ENCODE measurements around the gene DCN.

Gene DCN

GRCh38 chr12:91108196-91108755, 74.3 kb downstream of the DCN start:
- Mint-ChIP-seq H3K4me1 (ENCODE audit: low read depth) (no peaks in the 10 kb centered on the region), H3K27ac (no peak overlapping the region), H3K9me3 (ENCODE audit: low read depth) (no peaks in the 10 kb centered on the region), H3K27me3 (peaks cover 9% of the 10 kb centered on the region), H3K4me3 (no peak overlapping the region), H3K36me3 (no peaks in the 10 kb centered on the region)

DNA sequence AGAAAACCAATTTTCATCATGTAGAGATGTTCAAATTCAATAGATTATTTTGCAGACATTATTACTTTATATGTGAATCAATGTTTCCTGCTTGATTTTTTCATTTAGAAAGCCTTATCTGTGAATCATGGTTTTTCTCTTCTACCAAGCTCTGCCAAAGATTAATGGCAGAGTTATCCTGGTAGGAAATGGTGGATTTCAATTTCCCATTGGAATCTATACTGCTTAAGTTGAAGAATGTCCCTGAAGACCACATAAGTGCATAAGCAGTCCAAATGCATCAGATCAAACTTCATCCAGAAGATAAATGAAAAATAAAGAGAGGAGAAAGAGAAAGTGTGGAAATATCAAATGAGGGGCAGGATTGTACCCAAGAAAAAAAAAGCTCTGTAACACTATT, 76.3 kb downstream of the DCN start:
- Mint-ChIP-seq H3K27me3 (peaks cover 9% of the 10 kb centered on the region), H3K4me1 (ENCODE audit: low read depth) (no peaks in the 10 kb centered on the region), H3K36me3 (no peaks in the 10 kb centered on the region), H3K9me3 (ENCODE audit: low read depth) (no peaks in the 10 kb centered on the region), H3K27ac (no peak overlapping the region), H3K4me3 (no peak overlapping the region)

DNA sequence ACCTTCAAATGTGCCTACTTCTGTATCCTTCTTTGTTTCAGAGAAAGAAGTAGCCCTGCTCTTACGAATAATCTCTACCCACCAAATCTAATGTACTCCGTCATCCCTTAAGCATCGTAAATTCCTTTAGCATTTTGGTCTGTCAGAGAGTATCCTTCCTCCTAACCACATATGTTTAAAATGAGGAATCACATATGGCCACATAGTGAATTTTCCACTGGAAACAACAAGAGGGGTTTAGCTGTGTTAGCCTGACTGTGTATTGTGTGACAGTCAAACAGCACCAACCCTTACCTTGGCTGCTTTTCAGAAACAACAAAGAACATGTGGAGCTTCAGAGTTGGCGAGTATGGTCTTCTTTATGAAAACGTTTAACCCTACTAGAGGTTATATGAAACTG, 76.8 kb downstream of the DCN start:
- no peaks in the 10 kb centered on the region for H3K36me3 Mint-ChIP-seq
- H3K27ac Mint-ChIP-seq: no peak overlapping the region
- H3K27me3 Mint-ChIP-seq: peaks cover 9% of the 10 kb centered on the region
- H3K9me3 Mint-ChIP-seq (ENCODE audit: low read depth): no peaks in the 10 kb centered on the region
- H3K4me3 Mint-ChIP-seq: no peak overlapping the region
- H3K4me1 Mint-ChIP-seq (ENCODE audit: low read depth): no peaks in the 10 kb centered on the region

- peaks cover 9% of the 10 kb centered on the region for H3K27me3 Mint-ChIP-seq
- H3K27ac Mint-ChIP-seq: no peak overlapping the region
- no peaks in the 10 kb centered on the region for H3K4me1 Mint-ChIP-seq (ENCODE audit: low read depth)
- H3K9me3 Mint-ChIP-seq (ENCODE audit: low read depth): no peaks in the 10 kb centered on the region
- no peak overlapping the region for H3K4me3 Mint-ChIP-seq
- no peaks in the 10 kb centered on the region for H3K36me3 Mint-ChIP-seq
Observed at GRCh38 chr12:91104812-91105466, 77.7 kb downstream of the DCN start.

DNA sequence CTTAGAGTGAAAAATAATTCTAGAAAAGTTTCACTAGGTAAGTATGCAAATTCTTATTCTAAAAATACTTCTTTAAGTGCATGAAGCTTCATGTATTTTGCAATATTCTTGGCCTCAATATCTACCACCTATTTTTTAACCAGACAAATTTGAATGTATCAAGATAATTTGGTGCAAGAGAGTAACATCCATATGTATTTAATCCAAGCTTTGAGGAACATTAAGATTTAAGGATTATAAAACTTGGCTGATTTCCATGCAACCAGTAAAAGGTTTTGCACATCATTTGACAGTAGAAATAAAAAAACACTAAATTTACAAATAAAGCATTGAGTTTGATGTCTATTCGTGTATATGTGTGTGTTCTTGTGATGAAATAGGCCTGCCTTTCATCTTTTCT, 79.0 kb downstream of the DCN start:
- Mint-ChIP-seq H3K4me1 (ENCODE audit: low read depth) (no peaks in the 10 kb centered on the region), H3K27me3 (peaks cover 6% of the 10 kb centered on the region), H3K27ac (no peak overlapping the region), H3K36me3 (no peaks in the 10 kb centered on the region), H3K9me3 (ENCODE audit: low read depth) (no peaks in the 10 kb centered on the region), H3K4me3 (no peak overlapping the region)

- Mint-ChIP-seq H3K4me1 (ENCODE audit: low read depth) (no peaks in the 10 kb centered on the region), H3K27ac (no peak overlapping the region), H3K4me3 (no peak overlapping the region), H3K27me3 (peaks cover 4% of the 10 kb centered on the region), H3K36me3 (no peaks in the 10 kb centered on the region), H3K9me3 (ENCODE audit: low read depth) (no peaks in the 10 kb centered on the region)
Observed at GRCh38 chr12:91103101-91103500, 79.5 kb downstream of the DCN start.

- H3K4me1 Mint-ChIP-seq (ENCODE audit: low read depth): no peaks in the 10 kb centered on the region
- H3K36me3 Mint-ChIP-seq: no peaks in the 10 kb centered on the region
- H3K27me3 Mint-ChIP-seq: no peaks in the 10 kb centered on the region
- no peaks in the 10 kb centered on the region for H3K9me3 Mint-ChIP-seq (ENCODE audit: low read depth)
- no peak overlapping the region for H3K4me3 Mint-ChIP-seq
- H3K27ac Mint-ChIP-seq: no peak overlapping the region
Observed at GRCh38 chr12:91100906-91101305, 81.7 kb downstream of the DCN start.

GRCh38 chr12:91099836-91100235, 82.8 kb downstream of the DCN start:
- H3K4me3 Mint-ChIP-seq: no peak overlapping the region
- no peaks in the 10 kb centered on the region for H3K27me3 Mint-ChIP-seq
- no peak overlapping the region for H3K27ac Mint-ChIP-seq
- no peaks in the 10 kb centered on the region for H3K4me1 Mint-ChIP-seq (ENCODE audit: low read depth)
- H3K36me3 Mint-ChIP-seq: no peaks in the 10 kb centered on the region
- no peaks in the 10 kb centered on the region for H3K9me3 Mint-ChIP-seq (ENCODE audit: low read depth)

DNA sequence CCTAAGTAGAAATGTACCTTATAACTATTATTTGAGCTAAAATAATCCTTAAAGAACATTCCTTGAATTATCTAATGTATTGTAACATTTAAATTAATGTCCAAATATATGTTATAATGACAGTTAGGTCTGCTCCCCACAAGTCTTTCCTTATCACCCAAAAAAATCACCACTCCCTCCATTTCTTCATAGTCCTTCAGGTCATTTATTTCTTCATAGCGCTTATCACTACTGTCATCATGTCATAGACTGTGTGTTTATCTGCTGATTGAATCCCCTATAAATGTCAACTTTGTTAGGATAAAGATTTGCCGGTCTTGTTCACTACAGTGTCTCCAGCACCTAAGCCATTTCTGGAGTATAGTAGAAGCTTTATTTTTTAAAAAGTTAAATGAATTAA, 83.3 kb downstream of the DCN start:
- no peaks in the 10 kb centered on the region for H3K4me1 Mint-ChIP-seq (ENCODE audit: low read depth)
- peaks cover 2% of the 10 kb centered on the region for H3K27me3 Mint-ChIP-seq

GRCh38 chr12:91098941-91099340, 83.7 kb downstream of the DCN start:
- H3K4me3 Mint-ChIP-seq: no peak overlapping the region

More for the DNA sequence above, 83.3 kb downstream of the DCN start:
- Mint-ChIP-seq H3K4me3 (no peak overlapping the region), H3K9me3 (ENCODE audit: low read depth) (no peaks in the 10 kb centered on the region), H3K36me3 (no peaks in the 10 kb centered on the region), H3K27ac (no peak overlapping the region)

DNA sequence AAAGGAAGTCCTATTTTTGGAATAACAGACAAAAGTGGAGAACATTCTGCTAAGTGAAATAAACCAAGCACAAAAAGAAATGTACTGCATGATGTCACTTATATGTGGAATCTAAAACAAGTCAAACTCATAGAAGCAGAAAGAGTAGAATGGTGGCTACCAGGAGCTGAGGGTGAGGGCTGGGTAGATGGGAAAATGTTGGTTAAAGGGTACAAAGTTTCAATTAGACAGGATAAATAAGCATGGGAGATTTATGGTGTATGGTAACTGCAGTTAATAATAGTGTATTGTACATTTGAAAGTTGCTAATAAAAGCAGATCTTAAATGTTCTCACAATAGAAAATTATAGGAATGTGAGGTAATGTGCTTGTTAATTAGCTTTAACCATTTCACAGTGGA, 84.2 kb downstream of the DCN start:
- H3K27me3 Mint-ChIP-seq: peaks cover 7% of the 10 kb centered on the region
- H3K4me1 Mint-ChIP-seq (ENCODE audit: low read depth): no peaks in the 10 kb centered on the region
- H3K9me3 Mint-ChIP-seq (ENCODE audit: low read depth): no peaks in the 10 kb centered on the region
- H3K4me3 Mint-ChIP-seq: no peak overlapping the region
- no peaks in the 10 kb centered on the region for H3K36me3 Mint-ChIP-seq
- H3K27ac Mint-ChIP-seq: no peak overlapping the region

More at GRCh38 chr12:91098941-91099340, 83.7 kb downstream of the DCN start:
- peaks cover 3% of the 10 kb centered on the region for H3K27me3 Mint-ChIP-seq
- H3K36me3 Mint-ChIP-seq: no peaks in the 10 kb centered on the region
- no peaks in the 10 kb centered on the region for H3K4me1 Mint-ChIP-seq (ENCODE audit: low read depth)
- no peak overlapping the region for H3K27ac Mint-ChIP-seq
- no peaks in the 10 kb centered on the region for H3K9me3 Mint-ChIP-seq (ENCODE audit: low read depth)

DNA sequence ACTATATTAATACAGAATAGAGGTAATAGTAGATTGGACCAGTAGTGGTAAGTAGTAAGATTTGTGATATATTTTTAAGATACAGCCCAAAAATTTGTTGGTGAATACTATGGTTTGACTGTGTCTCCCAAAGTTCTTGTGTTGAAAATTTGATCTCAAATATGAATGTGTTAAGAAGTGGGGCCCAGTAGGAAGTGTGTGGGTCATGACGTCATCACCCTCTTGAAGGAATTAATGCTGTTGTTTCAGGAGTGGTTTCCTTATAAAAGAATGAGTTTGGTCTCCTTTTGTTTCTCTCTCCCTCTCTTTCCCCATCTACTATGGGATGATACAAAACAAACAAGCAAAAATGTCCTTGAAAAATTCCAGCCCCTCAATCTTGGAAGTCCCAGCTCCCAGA, 87.7 kb downstream of the DCN start:
- H3K4me1 Mint-ChIP-seq (ENCODE audit: low read depth): no peaks in the 10 kb centered on the region
- peaks cover 11% of the 10 kb centered on the region for H3K27me3 Mint-ChIP-seq
- peaks cover 10% of the 10 kb centered on the region for H3K9me3 Mint-ChIP-seq (ENCODE audit: low read depth)
- H3K36me3 Mint-ChIP-seq: no peaks in the 10 kb centered on the region
- no peak overlapping the region for H3K27ac Mint-ChIP-seq
- H3K4me3 Mint-ChIP-seq: no peak overlapping the region

DNA sequence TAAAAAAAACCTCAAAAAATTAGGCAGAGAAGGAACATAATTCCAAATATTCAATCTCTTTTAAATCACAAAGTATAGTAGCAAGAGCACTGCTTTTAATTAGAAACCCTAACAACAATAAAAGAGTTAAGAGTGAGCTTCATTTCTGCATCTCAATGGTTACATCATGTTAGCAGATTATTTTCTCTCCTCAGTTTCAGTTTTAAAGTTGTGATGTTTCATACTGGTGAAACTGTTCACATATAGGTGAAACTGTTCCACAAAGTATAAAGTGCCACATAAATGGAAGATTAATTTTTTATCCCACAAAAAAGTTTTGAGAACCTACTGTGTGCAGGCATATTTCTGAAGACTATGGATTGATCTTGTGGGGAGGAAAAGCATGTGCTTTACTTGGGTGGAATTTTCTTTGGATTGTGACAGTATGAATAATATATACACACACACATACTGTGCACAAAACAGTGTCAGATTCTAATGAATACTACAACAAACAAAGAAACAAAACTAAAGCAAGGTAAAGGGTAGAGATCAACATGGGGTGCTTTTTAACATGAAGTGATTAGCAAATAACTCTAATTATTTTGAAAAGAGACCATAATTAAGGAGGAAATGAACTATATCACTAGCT, 88.5 kb downstream of the DCN start:
- Mint-ChIP-seq H3K27me3 (peaks cover 11% of the 10 kb centered on the region), H3K4me1 (ENCODE audit: low read depth) (no peaks in the 10 kb centered on the region), H3K9me3 (ENCODE audit: low read depth) (peaks cover 14% of the 10 kb centered on the region), H3K27ac (no peak overlapping the region), H3K4me3 (no peak overlapping the region), H3K36me3 (no peaks in the 10 kb centered on the region)

DNA sequence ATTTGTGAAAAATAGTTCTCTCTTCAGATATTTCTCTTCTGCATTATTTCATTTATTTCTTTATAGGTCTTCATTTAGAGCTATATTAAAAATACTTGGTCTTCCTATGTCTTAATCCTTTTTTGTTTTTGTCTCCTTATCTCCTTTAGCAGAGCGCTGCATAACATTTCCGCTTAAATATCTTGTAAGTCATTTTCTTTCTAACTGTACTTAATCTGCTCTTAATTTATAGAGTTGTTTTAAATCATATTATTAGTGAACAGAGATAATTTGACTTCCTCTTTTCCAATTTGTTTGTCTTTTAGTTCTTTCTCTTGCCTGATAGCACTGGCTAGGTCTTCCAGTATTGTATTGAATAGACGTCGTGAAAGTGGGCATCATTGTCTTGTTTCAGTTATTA, 89.3 kb downstream of the DCN start:
- Mint-ChIP-seq H3K4me3 (no peak overlapping the region), H3K36me3 (no peaks in the 10 kb centered on the region), H3K27me3 (peaks cover 11% of the 10 kb centered on the region), H3K9me3 (ENCODE audit: low read depth) (peaks cover 20% of the 10 kb centered on the region), H3K4me1 (ENCODE audit: low read depth) (no peaks in the 10 kb centered on the region), H3K27ac (no peak overlapping the region)

DNA sequence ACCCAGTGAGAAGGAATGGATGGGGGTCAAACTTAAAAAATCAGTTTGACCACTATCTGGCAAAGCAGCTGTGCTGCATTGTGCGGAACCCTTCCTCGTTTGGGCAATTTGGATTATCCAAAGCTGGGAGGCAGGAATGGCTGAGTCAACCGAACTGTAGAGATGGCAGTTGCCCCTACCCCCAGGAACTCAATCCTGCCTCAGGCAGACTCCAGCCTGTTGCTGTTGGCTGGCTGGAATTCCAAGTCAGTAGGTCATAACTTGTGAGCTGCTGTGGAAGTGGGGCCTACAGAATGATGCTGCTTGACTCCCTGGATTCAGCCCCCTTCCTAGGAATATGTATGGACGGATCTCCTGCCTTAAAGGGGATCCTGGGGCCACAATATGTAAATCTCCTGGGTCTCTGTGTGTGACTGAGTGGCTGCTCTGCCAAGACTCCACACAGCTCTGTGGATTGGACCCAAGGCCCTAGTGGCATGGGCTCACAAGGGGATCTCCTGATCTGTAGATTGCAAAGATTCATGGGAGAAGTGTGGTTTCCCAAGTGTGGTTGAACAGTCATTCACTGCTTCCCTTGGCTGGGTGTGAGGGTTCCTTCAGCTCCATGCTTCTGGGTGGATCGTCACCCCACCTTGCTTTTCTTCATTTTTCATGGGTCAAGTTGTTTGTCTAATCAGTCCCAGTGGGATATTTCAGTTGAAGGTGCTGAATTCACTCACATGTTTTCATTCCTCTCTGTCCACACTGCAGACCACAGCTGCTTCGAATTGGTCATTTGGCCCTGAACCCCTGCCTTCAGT, 90.5 kb downstream of the DCN start:
- Mint-ChIP-seq H3K4me1 (ENCODE audit: low read depth) (no peaks in the 10 kb centered on the region), H3K4me3 (no peak overlapping the region), H3K36me3 (no peaks in the 10 kb centered on the region)

More for the DNA sequence above, 90.5 kb downstream of the DCN start:
- peaks cover 11% of the 10 kb centered on the region for H3K27me3 Mint-ChIP-seq
- H3K27ac Mint-ChIP-seq: no peak overlapping the region
- peaks cover 20% of the 10 kb centered on the region for H3K9me3 Mint-ChIP-seq (ENCODE audit: low read depth)

Data from activated naive CD8-positive, alpha-beta T cell (primary cell).